IMR-90 (cell line): ENCODE data around the gene GPR39. TPM values are rescaled to one million over a fixed set of nuclear protein-coding genes. Genes with fewer than 3 reads are reported as not detected.

Experiments used
- ATAC-seq: fragments of 200-7000 bp; cut with Tn5 transposase; 2 replicates; pipeline ENCODE4 v1.9.1; 2020; ENCODE audit warnings: low read depth, mild to moderate bottlenecking, moderate library complexity
- BruUV-seq: library from RNA; stranded (reverse); fragments of 400-500 nt; replicated peaks from 2 replicates; lab custom pipeline; 2021; lab: Mats Ljungman, UMichigan
- CTCF ChIA-PET: fragments of 300-600 bp; formaldehyde crosslinking; extraction: SDS; loops from one replicate; lab custom pipeline; 2021; ENCODE audit warnings: antibody characterized with exemption; lab: Yijun Ruan, JAX
- POLR2A ChIA-PET: fragments of 300-600 bp; sonication (Branson Sonifier 250); formaldehyde crosslinking; loops from one replicate; lab custom pipeline; 2022; ENCODE audit warnings: antibody characterized with exemption; ENCODE audit not compliant: unreplicated experiment; lab: Charles Lee
- DNase-seq: peaks from one replicate; pipeline ENCODE4 v3.0.0; 2013
- H2AFZ ChIP-seq: replicated peaks from 2 replicates; pipeline ENCODE3; 2013; ENCODE audit warnings: low read length, mild to moderate bottlenecking; ENCODE audit not compliant: poor library complexity
- H2AK5ac ChIP-seq: 2 replicates; pipeline ENCODE4 v1.6.1; 2013; ENCODE audit warnings: low read depth, low read length, inconsistent platforms
- H2AK9ac ChIP-seq: replicated peaks from 2 replicates; pipeline ENCODE3; 2013; ENCODE audit warnings: mild to moderate bottlenecking, low read depth, low read length, moderate library complexity; ENCODE audit not compliant: poor library complexity
- H2BK120ac ChIP-seq: 2 replicates; pipeline ENCODE4 v1.6.1; 2013; ENCODE audit warnings: low read depth, low read length, inconsistent platforms
- H2BK15ac ChIP-seq: 3 replicates; pipeline ENCODE4 v1.6.1; 2013; ENCODE audit warnings: low read depth, low read length, inconsistent platforms
- H2BK20ac ChIP-seq: 2 replicates; pipeline ENCODE4 v1.6.1; 2013; ENCODE audit warnings: low read depth, mild to moderate bottlenecking, inconsistent platforms, low read length, moderate library complexity
- H2BK5ac ChIP-seq: 2 replicates; pipeline ENCODE4 v1.6.1; 2013; ENCODE audit warnings: mild to moderate bottlenecking, low read depth, low read length, inconsistent platforms; ENCODE audit not compliant: poor library complexity, severe bottlenecking
- H3K14ac ChIP-seq: replicated peaks from 2 replicates; pipeline ENCODE4 v1.6.1; 2013; ENCODE audit warnings: low read depth, low read length, inconsistent platforms
- H3K18ac ChIP-seq: 2 replicates; pipeline ENCODE4 v1.6.1; 2013; ENCODE audit warnings: low read depth, low read length, control low read depth
- H3K23ac ChIP-seq: 2 replicates; pipeline ENCODE4 v1.6.1; 2013; ENCODE audit warnings: low read depth, low read length, inconsistent platforms
- H3K27ac ChIP-seq: 2 replicates; pipeline ENCODE4 v1.5.1; 2013; ENCODE audit warnings: mild to moderate bottlenecking, control low read depth, low read length; ENCODE audit not compliant: insufficient read depth
- H3K27me3 ChIP-seq: 2 replicates; pipeline ENCODE4 v1.6.1; 2013; ENCODE audit warnings: low read length; ENCODE audit not compliant: control insufficient read depth, insufficient read depth
- H3K36me3 ChIP-seq: 2 replicates; pipeline ENCODE4 v1.6.1; 2013; ENCODE audit warnings: low read length, mixed read lengths; ENCODE audit not compliant: control insufficient read depth, insufficient read depth
- H3K4ac ChIP-seq: 2 replicates; pipeline ENCODE4 v1.6.1; 2013; ENCODE audit warnings: low read depth, low read length, inconsistent platforms
- H3K4me1 ChIP-seq: 2 replicates; pipeline ENCODE4 v1.6.1; 2013; ENCODE audit warnings: low read length, mixed read lengths; ENCODE audit not compliant: control insufficient read depth, insufficient read depth
- H3K4me2 ChIP-seq: 2 replicates; pipeline ENCODE4 v1.6.1; 2013; ENCODE audit warnings: low read depth, mild to moderate bottlenecking, control low read depth, low read length, moderate library complexity
- H3K4me3 ChIP-seq: 2 replicates; pipeline ENCODE4 v1.5.1; 2013; ENCODE audit warnings: low read depth, mild to moderate bottlenecking, control low read depth, low read length, moderate library complexity; ENCODE audit not compliant: insufficient read depth
- H3K56ac ChIP-seq: 2 replicates; pipeline ENCODE4 v1.6.1; 2013; ENCODE audit warnings: low read length, inconsistent platforms; ENCODE audit not compliant: insufficient read depth; ENCODE audit errors: extremely low read depth
- H3K79me1 ChIP-seq, 2 experiments: 2 replicates each; pipeline ENCODE4 v1.6.1; 2013; ENCODE audit warnings: low read length in 2 of 2, inconsistent platforms in 1 of 2, low read depth in 1 of 2
- H3K9ac ChIP-seq: 2 replicates; pipeline ENCODE4 v1.6.1; 2013; ENCODE audit warnings: low read depth, low read length, control low read depth
- H3K9me1 ChIP-seq: 2 replicates; pipeline ENCODE4 v1.6.1; 2013; ENCODE audit warnings: low read length, inconsistent platforms; ENCODE audit not compliant: insufficient read depth
- H3K9me3 ChIP-seq: 2 replicates; pipeline ENCODE4 v1.6.1; 2013; ENCODE audit warnings: low read length; ENCODE audit not compliant: control insufficient read depth, insufficient read depth
- H4K20me1 ChIP-seq: 2 replicates; pipeline ENCODE4 v1.6.1; 2013; ENCODE audit warnings: low read length, inconsistent platforms; ENCODE audit not compliant: insufficient read depth
- H4K5ac ChIP-seq: 2 replicates; pipeline ENCODE4 v1.6.1; 2013; ENCODE audit warnings: mild to moderate bottlenecking, low read depth, low read length, control low read depth
- H4K8ac ChIP-seq, 2 experiments: 2 replicates each; pipeline ENCODE4 v1.6.1; 2013; ENCODE audit warnings: low read depth in 2 of 2, low read length in 2 of 2, control low read depth in 1 of 2, inconsistent platforms in 1 of 2
- H4K91ac ChIP-seq: 2 replicates; pipeline ENCODE4 v1.6.1; 2013; ENCODE audit warnings: low read depth, low read length, inconsistent platforms; ENCODE audit not compliant: insufficient read depth
- BHLHE40 ChIP-seq: fragments of 150-350 bp; IDR thresholded peaks from 2 replicates; pipeline ENCODE4 v1.6.1; 2016; ENCODE audit warnings: mild to moderate bottlenecking, low read depth, low read length
- CEBPB ChIP-seq: IDR thresholded peaks from 2 replicates; pipeline ENCODE4 v1.6.1; 2012; ENCODE audit warnings: low read depth, low read length, improper control_type of control experiment
- CHD1 ChIP-seq: IDR thresholded peaks from 2 replicates; pipeline ENCODE4 v1.6.1; 2012; ENCODE audit warnings: low read depth, low read length, improper control_type of control experiment
- FOS ChIP-seq: fragments of 150-350 bp; IDR thresholded peaks from 2 replicates; pipeline ENCODE4 v1.6.1; 2016; ENCODE audit warnings: low read depth, low read length
- MAFK ChIP-seq: IDR thresholded peaks from 2 replicates; pipeline ENCODE4 v1.6.1; 2012; ENCODE audit warnings: low read depth, low read length, improper control_type of control experiment
- MAZ ChIP-seq: IDR thresholded peaks from 2 replicates; pipeline ENCODE4 v1.6.1; 2012; ENCODE audit warnings: low read depth, mild to moderate bottlenecking, low read length, improper control_type of control experiment, moderate library complexity, borderline replicate concordance
- MXI1 ChIP-seq: IDR thresholded peaks from 2 replicates; pipeline ENCODE4 v1.6.1; 2012; ENCODE audit warnings: low read depth, mild to moderate bottlenecking, low read length, moderate library complexity, borderline replicate concordance
- NFE2L2 ChIP-seq: fragments of 150-350 bp; IDR thresholded peaks from 2 replicates; pipeline ENCODE4 v1.6.1; 2016; ENCODE audit warnings: low read depth, mild to moderate bottlenecking, low read length
- POLR2A ChIP-seq: IDR thresholded peaks from 2 replicates; pipeline ENCODE4 v1.6.1; 2012; ENCODE audit warnings: mild to moderate bottlenecking, low read depth, low read length
- RAD21 ChIP-seq: IDR thresholded peaks from 2 replicates; pipeline ENCODE4 v1.6.1; 2012; ENCODE audit warnings: low read length, improper control_type of control experiment
- RCOR1 ChIP-seq: IDR thresholded peaks from 2 replicates; pipeline ENCODE4 v1.6.1; 2012; ENCODE audit warnings: mild to moderate bottlenecking, low read length, improper control_type of control experiment; ENCODE audit not compliant: insufficient replicate concordance
- RFX5 ChIP-seq: IDR thresholded peaks from 2 replicates; pipeline ENCODE4 v1.8.0; 2012; ENCODE audit warnings: low read depth, mild to moderate bottlenecking, low read length, moderate library complexity
- SMC3 ChIP-seq: fragments of 150-350 bp; IDR thresholded peaks from 2 replicates; pipeline ENCODE4 v1.6.1; 2016; ENCODE audit warnings: low read depth, mild to moderate bottlenecking, antibody characterized with exemption, low read length, moderate library complexity
- WGBS, 2 experiments: methylation state at CpG; one replicate each; pipeline versions ENCODE4 v1.1.5 to v1.1.7; 2013; ENCODE audit warnings: missing lambda C conversion rate in 2 of 2; ENCODE audit not compliant: insufficient read length in 1 of 2; ENCODE audit errors: extremely low coverage in 2 of 2; 5-methylcytosine and 5-hydroxymethylcytosine counted together
- dilution Hi-C: fragments of 300-500 bp; cut with HindIII; formaldehyde crosslinking; loops from one replicate; pipeline ENCODE4 v1.14.3; 2018; ENCODE audit warnings: low sequenced_read_pairs; ENCODE audit not compliant: unreplicated experiment
- in situ Hi-C: fragments of 300-500 bp; cut with MboI; formaldehyde crosslinking; loops from 3 replicates; pipeline ENCODE4 v1.14.3; 2019; ENCODE audit warnings: low sequenced_read_pairs, inconsistent platforms, mixed read lengths
- intact Hi-C: fragments of 100-400 bp; cut with micrococcal nuclease; formaldehyde crosslinking; loops from 2 replicates; pipeline ENCODE4 v1.10.0; 2022
- polyA plus RNA-seq, 3 experiments: library from polyadenylated mRNA; depleted of rRNA; stranded (reverse); fragments of >200 nt; gene quantifications; 2 replicates each; pipeline ENCODE4 v1.2.3, GENCODE V29; 2012; ENCODE audit warnings: low replicate concordance in 1 of 3
- total RNA-seq: library from RNA; depleted of rRNA; stranded (reverse); fragments of >200 nt; gene quantifications from 2 replicates; pipeline ENCODE4 v1.2.3, GENCODE V29; 2012
- TF ChIP-seq, protein P1 (sequence below): conservative IDR thresholded peaks from 2 replicates; pipeline ENCODE4 v1.5.1; 2012; ENCODE audit warnings: mild to moderate bottlenecking, low read depth, low read length, improper control_type of control experiment
- TF ChIP-seq, protein P2 (sequence below): fragments of 150-350 bp; IDR thresholded peaks from 2 replicates; pipeline ENCODE4 v1.6.1; 2016; ENCODE audit warnings: low read depth, mild to moderate bottlenecking, low read length, moderate library complexity, borderline replicate concordance
- TF ChIP-seq, protein P3 (sequence below): fragments of 150-350 bp; IDR thresholded peaks from 2 replicates; pipeline ENCODE4 v1.6.1; 2017; ENCODE audit warnings: mild to moderate bottlenecking, antibody characterized with exemption, low read length, low read depth

Gene GPR39
- total and polyA plus RNA-seq, 2 of the 4 experiments (the other 2 are of a cell fraction) = 4.4 to 9.0 TPM

GRCh38 chr2:132403146-132403545, 13.5 kb upstream of the GPR39 start:
- no peak overlapping the region for H3K23ac ChIP-seq
- H3K9me3 ChIP-seq = no peaks in the 10 kb centered on the region; the same call in 1 of the 2 replicates
- no peak overlapping the region for H3K4me2 ChIP-seq
- no peaks in the 10 kb centered on the region for H3K9me1 ChIP-seq
- no peak overlapping the region for H4K5ac ChIP-seq
- H3K4me1 ChIP-seq = no peaks in the 10 kb centered on the region
- H3K9ac ChIP-seq = no peak overlapping the region
- ChIA-PET CTCF (no interaction called here), POLR2A (no interaction called here)
- H3K27ac ChIP-seq = no peak overlapping the region
- in situ Hi-C loops (no loop called here), dilution Hi-C loops (no loop called here), intact Hi-C loops (no loop called here)
- no CpG with 5 or more reads among the region's 4 CpGs for WGBS, 2 experiments
- H2BK15ac ChIP-seq = no peak overlapping the region
- TF ChIP-seq RFX5 (no peak), RCOR1 (no peak), POLR2A (no peak), MXI1 (no peak), NFE2L2 (no peak), FOS (no peak), MAZ (no peak), CHD1 (no peak), MAFK (no peak), CEBPB (no peak), BHLHE40 (no peak), RAD21 (no peak), SMC3 (no peak)
- TF ChIP-seq, protein P1, sequence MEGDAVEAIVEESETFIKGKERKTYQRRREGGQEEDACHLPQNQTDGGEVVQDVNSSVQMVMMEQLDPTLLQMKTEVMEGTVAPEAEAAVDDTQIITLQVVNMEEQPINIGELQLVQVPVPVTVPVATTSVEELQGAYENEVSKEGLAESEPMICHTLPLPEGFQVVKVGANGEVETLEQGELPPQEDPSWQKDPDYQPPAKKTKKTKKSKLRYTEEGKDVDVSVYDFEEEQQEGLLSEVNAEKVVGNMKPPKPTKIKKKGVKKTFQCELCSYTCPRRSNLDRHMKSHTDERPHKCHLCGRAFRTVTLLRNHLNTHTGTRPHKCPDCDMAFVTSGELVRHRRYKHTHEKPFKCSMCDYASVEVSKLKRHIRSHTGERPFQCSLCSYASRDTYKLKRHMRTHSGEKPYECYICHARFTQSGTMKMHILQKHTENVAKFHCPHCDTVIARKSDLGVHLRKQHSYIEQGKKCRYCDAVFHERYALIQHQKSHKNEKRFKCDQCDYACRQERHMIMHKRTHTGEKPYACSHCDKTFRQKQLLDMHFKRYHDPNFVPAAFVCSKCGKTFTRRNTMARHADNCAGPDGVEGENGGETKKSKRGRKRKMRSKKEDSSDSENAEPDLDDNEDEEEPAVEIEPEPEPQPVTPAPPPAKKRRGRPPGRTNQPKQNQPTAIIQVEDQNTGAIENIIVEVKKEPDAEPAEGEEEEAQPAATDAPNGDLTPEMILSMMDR = no peak
- TF ChIP-seq, protein P2, sequence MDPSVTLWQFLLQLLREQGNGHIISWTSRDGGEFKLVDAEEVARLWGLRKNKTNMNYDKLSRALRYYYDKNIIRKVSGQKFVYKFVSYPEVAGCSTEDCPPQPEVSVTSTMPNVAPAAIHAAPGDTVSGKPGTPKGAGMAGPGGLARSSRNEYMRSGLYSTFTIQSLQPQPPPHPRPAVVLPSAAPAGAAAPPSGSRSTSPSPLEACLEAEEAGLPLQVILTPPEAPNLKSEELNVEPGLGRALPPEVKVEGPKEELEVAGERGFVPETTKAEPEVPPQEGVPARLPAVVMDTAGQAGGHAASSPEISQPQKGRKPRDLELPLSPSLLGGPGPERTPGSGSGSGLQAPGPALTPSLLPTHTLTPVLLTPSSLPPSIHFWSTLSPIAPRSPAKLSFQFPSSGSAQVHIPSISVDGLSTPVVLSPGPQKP = no peak
- TF ChIP-seq, protein P3, sequence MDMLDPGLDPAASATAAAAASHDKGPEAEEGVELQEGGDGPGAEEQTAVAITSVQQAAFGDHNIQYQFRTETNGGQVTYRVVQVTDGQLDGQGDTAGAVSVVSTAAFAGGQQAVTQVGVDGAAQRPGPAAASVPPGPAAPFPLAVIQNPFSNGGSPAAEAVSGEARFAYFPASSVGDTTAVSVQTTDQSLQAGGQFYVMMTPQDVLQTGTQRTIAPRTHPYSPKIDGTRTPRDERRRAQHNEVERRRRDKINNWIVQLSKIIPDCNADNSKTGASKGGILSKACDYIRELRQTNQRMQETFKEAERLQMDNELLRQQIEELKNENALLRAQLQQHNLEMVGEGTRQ = no peak
- H3K36me3 ChIP-seq = no peaks in the 10 kb centered on the region
- ATAC-seq = no peak
- H3K18ac ChIP-seq = no peak overlapping the region
- no peak overlapping the region for H2AK5ac ChIP-seq
- H2AK9ac ChIP-seq = no peak overlapping the region
- H3K56ac ChIP-seq = no peak overlapping the region
- no peak overlapping the region for H3K4ac ChIP-seq
- BruUV-seq = no TSS peak
- no peak overlapping the region for H2BK5ac ChIP-seq
- H3K4me3 ChIP-seq = no peak overlapping the region
- H3K79me1 ChIP-seq = no peaks in the 10 kb centered on the region
- no peaks in the 10 kb centered on the region for H4K20me1 ChIP-seq
- no peak overlapping the region for H2BK20ac ChIP-seq
- H3K14ac ChIP-seq = no peak overlapping the region
- no peak overlapping the region for H4K8ac ChIP-seq
- DNase-seq = no peak
- no peak overlapping the region for H2BK120ac ChIP-seq
- H3K27me3 ChIP-seq = peaks cover 9% of the 10 kb centered on the region
- H4K91ac ChIP-seq = no peak overlapping the region
- no peak overlapping the region for H2AFZ ChIP-seq
